AG10803 (cell line): ENCODE results near the gene SPON1.

Source experiments
- DNase-seq: peaks from one replicate; pipeline ENCODE4 v3.0.0; 2010; ENCODE audit warnings: low read depth
- H3K4me3 ChIP-seq: 2 replicates; pipeline ENCODE4 v1.5.1; 2011; ENCODE audit warnings: mild to moderate bottlenecking, low read length, control low read depth
- CTCF ChIP-seq: conservative IDR thresholded peaks from 2 replicates; pipeline ENCODE4 v1.5.1; 2011; ENCODE audit warnings: mild to moderate bottlenecking, low read length, control low read depth, inconsistent platforms

Gene SPON1

GRCh38 chr11:14288189-14288935, 325.8 kb downstream of the SPON1 start:
- TF ChIP-seq CTCF, result no peak
- peak overlapping the region; percentile 25 for H3K4me3 ChIP-seq
- peak; percentile 91 for DNase-seq

- no peak for DNase-seq
- 0 out of 2 replicates have a peak, but pooled peaks have one; percentile 7 for TF ChIP-seq CTCF
- no peak overlapping the region for H3K4me3 ChIP-seq
Measured at GRCh38 chr11:14290422-14290821, 327.9 kb downstream of the SPON1 start.

GRCh38 chr11:14299921-14300320, 337.4 kb downstream of the SPON1 start:
- DNase-seq, result no peak
- H3K4me3 ChIP-seq, result no peak overlapping the region
- TF ChIP-seq CTCF, result no peak

GRCh38 chr11:14300661-14301304, 338.3 kb downstream of the SPON1 start:
- TF ChIP-seq CTCF, result peak; percentile 97
- H3K4me3 ChIP-seq, result no peak overlapping the region
- DNase-seq, result peak; percentile 80

- TF ChIP-seq CTCF, result no peak
- no peak for DNase-seq
- no peak overlapping the region for H3K4me3 ChIP-seq
Measured at GRCh38 chr11:14304601-14305000, 342.1 kb downstream of the SPON1 start.

- DNase-seq, result no peak
- TF ChIP-seq CTCF, result no peak
- H3K4me3 ChIP-seq, result no peak overlapping the region
Measured at GRCh38 chr11:14305649-14306048, 343.1 kb downstream of the SPON1 start.

GRCh38 chr11:14306481-14306880, 344.0 kb downstream of the SPON1 start:
- no peak for DNase-seq
- no peak; the same call in 1 of the 2 replicates for TF ChIP-seq CTCF
- no peak overlapping the region for H3K4me3 ChIP-seq
